ENCODE results near the gene DGAT2L6.
"Not testable (repeated sequence)": the region's sequence is repeated elsewhere in the genome, so short reads cannot be mapped to it uniquely, and the experiment has no call there.

The DGAT2L6 gene

GRCh38 chrX:70201732-70202131 lies 24.4 kb downstream of the DGAT2L6 start:
- no peak for DNase-seq

DNA sequence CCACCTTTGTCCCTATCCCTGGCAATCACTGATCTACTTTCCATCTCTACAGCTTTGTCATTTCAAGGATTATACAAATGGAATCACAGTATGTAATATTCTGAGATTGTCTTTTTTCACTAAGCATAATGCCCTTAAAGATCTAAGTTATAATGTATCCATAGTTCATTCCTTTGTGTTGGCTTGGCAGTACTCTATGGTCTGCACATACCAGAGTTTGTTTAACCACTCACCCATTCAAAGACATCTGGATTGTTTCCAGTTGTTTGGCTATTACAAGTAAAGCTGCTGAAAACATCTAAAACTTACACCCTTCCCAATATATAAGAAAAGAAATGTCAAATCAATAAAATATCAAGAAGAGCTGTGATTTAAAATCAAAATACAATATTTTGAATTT lies 31.2 kb downstream of the DGAT2L6 start:
- no peak for DNase-seq

GRCh38 chrX:70209570-70209969 lies 32.3 kb downstream of the DGAT2L6 start:
- DNase-seq = not testable (repeated sequence)

DNA sequence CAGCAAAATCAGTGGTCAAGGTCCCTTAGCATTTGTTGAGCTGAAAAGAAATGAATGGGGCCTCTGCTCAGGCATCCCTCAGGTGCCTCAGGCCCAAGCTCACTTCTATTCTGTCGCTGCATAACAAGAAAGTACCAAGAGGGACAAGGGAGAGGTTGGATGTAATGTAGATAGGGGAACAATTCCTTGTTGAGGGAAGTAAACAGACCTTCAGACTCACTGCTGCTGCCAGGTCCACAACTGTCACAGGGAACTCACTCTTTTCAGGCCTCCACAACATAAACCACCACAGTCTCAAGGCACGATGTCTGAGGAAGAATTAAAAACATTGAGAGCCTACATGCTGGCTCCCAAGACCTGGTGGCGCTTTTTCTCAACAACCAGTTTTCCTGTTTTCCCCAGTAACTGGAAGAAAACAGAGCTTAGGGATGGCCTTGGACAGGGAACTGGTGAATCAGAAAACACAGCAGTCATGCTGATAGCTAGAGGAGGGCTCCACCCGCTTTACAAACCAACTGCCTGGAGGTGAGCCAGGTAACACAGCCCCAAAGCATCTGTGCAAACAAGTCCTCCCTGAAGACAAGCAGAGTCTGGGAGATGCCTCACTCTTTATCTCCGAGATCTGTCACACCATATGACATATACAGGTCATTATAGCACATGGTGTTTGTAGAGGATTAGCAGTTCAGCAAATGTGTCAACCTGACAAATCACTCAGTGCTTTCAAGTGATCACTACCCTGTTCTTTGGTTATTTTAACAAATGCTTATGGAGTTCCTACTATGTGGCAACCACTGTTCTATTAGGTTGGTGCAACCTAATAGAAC lies 42.9 kb downstream of the DGAT2L6 start:
- peak; percentile 72 for DNase-seq

GRCh38 chrX:70226048-70226447 lies 48.8 kb downstream of the DGAT2L6 start:
- DNase-seq = no peak

DNA sequence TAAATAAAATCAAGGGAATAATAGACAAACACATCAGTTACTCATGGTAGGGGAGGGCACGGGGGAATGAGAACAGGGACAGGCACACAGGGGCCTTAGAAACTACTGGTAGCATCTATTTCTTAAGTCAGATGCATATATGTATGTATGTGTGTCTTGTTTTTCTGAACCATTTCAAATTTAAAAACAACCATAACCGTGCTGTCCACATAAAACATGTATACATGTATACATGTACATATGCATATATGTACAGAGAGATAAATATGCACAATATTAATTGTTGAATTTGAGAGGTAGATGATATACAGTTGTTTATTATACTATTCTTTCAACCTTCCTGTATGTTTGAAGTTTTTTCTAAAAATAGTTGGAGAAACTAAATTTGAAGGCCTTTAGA lies 49.4 kb downstream of the DGAT2L6 start:
- no peak for DNase-seq

DNA sequence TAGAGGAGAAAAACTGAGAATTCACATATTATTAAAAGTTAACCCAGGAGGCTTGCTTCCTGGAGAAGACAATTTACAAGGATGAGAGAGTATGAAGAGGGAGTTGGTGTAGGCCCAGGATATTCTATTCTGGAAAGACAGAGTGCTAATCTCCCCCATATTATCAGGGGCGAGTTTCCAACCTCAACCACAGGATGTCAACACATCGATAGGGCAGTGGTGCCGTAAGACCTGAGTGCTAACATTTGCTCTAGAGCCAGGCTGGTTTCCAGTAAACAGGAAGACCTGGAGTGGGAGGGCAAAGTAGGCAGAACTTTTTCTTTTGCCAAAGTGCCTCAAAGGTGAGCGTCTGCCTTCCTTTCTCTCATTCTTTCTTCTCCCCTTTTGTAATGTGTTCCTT lies 54.4 kb downstream of the DGAT2L6 start:
- DNase-seq = no peak

GRCh38 chrX:70234355-70234754 lies 57.1 kb downstream of the DGAT2L6 start, which contains the start of gene AWAT1:
Gene AWAT1 (plus strand): TSS chrX:70234655. CDS start chrX:70234696, 41 bp downstream.
- no peak for DNase-seq

GRCh38 chrX:70240751-70241150 lies 63.5 kb downstream of the DGAT2L6 start:
- DNase-seq = no peak

GRCh38 chrX:70241501-70241900 lies 64.2 kb downstream of the DGAT2L6 start:
- DNase-seq = no peak

GRCh38 chrX:70243601-70244000 lies 66.3 kb downstream of the DGAT2L6 start:
- not testable (repeated sequence) for DNase-seq

- no peak for DNase-seq
These were observed 67.6 kb downstream of the DGAT2L6 start for GRCh38 chrX:70244881-70245280.

DNA sequence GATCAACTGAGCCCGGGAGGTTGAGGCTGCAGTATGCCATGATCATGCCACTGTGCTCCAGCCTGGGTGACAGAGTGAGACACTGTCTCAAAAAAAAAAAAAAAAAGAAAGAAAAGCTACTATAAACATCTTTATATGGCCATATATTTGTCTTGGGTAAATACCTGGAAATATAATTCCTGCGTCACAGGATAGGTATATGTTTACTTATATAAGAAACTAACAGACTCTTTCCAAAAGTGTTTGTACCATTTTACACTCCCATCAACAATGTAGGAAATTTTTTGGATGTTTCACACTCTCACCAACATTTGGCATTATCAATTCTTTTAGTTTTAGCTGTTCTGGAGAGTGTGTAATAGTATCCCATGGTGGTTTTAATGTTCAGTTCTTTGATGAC lies 70.0 kb downstream of the DGAT2L6 start:
- DNase-seq = no peak

- no peak for DNase-seq
These were observed 75.2 kb downstream of the DGAT2L6 start for GRCh38 chrX:70252491-70252890.

DNA sequence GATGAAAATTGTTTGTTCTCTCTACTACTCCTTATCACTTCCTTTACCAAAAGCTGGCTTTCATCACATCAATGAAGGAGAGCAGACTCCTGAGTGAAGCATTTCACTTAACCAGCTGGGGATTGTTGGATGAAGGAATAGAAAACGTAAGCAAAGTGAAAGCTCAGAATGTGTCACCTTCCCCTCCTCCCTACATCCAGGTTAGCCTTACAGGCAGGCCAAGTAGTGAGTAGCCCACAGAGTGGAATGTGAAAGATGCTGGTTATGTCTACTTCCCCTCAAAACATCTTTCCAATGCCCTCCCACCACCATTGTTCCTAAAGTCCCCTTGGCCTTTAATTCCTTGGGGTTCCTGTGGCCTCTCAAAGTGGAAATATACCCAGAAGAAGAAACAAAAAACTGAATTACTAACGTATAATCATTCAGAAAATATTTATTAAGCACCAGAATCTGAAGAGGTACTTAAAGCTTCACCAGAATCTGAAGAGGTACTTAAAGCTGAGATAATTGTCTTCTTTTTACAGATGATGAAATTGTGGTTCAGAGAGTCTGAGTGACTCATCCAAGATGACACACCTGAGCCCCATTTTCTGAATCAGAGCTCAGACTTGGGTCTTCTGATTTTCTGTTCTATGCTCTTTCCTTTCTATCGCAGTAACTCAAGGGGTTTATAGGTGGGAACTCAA lies 76.2 kb downstream of the DGAT2L6 start:
- DNase-seq = no peak

GRCh38 chrX:70254063-70254400 lies 76.7 kb downstream of the DGAT2L6 start:
- DNase-seq = no peak

GRCh38 chrX:70254909-70255308 lies 77.6 kb downstream of the DGAT2L6 start:
- DNase-seq = no peak

Data from DMS153 (cell line).